ENCODE results near the gene SYNE3. TPM values are rescaled to one million over a fixed set of nuclear protein-coding genes. Genes with fewer than 3 reads are reported as not detected.

The SYNE3 gene
- total RNA-seq, 2 experiments from 2014 or later = 65.8 to 81.6 TPM

DNA sequence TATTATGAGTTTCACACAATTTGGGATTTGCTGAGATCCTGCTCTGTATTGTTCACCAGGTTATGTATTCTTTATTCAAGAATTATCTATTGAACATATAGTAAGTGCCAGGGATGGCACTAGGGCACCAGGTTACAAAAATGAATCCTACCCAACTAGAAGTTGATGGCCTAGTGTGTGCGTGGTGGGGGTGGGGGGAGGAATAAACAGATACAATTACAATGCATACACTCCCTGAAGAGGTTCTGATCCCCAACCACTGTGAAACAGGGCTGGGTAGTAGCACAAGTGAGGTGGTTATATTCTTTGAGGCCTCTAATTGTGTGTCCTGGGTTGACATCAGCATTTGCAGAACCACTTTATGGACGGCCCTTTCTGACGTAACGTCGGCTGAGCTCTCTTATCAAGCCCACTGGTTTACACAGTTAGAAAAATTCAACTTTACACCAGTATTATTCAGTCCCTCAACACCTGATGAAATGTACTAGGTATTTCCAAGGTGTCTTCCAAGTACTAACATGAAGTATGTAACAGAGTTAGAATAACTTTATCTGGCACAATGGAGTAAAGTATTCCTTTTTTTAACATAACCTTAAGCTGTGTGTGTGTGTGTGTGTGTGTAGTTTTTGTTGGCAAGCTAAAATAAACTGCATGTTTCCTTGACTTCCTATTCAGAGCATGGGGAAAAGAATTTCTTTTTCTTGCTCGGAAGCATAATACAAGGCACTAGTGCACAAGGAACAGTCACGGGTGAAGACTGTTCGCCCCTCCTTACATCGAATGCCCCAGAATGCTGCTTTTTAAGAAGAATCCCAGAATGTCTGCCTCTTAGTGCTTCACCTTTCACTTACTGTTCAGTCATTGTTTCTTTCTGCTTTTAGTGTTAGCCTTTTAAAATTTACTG, 10.3 kb upstream of the SYNE3 start:
- peaks cover 6% of the 10 kb centered on the region for H3K36me3 Mint-ChIP-seq
- no peaks in the 10 kb centered on the region for H3K27me3 Mint-ChIP-seq
- no peak for ATAC-seq
- H3K4me3 Mint-ChIP-seq = no peak overlapping the region
- H3K4me1 Mint-ChIP-seq = peaks cover 83% of the 10 kb centered on the region
- no peak for DNase-seq
- H3K9me3 Mint-ChIP-seq (ENCODE audit: low read depth) = no peaks in the 10 kb centered on the region
- peak overlapping the region; percentile 95 for H3K27ac Mint-ChIP-seq
- CTCF ChIA-PET = interaction anchor here (0.8 to 7.6 kb wide), 22 partner anchors 8 to 157 kb away, joined by 3 to 130 read pairs (median 5); partner anchors contain the start of genes GLRX5 and SYNE3

DNA sequence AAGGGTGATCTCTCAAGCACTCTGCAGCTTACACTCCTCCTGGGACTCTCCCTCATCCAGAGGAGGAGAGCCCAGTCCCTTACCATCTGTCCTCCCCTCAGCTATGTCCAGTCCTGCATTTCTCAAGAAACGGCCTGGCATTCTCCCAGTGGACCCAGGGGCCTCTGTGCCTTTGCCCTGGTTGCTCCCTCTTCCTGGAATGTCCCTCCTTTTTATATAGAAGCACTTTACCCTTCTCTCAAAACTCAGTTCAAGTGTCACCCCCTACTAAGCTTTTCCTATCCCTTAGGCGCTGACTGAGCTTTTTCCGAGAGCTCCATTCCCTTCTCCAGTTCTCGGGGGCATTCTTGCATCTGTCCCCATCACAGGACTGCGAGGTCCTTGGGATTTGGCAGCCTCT, 9.5 kb upstream of the SYNE3 start:
- peaks cover 81% of the 10 kb centered on the region for H3K4me1 Mint-ChIP-seq
- CTCF ChIA-PET = interaction anchor here (1.2 to 7.6 kb wide), 10 partner anchors 9 to 99 kb away, joined by 3 to 130 read pairs (median 10); partner anchors contain the start of genes GLRX5 and SYNE3
- ATAC-seq = no peak
- DNase-seq = no peak
- H3K36me3 Mint-ChIP-seq = peaks cover 1% of the 10 kb centered on the region
- no peak overlapping the region for H3K4me3 Mint-ChIP-seq
- H3K27ac Mint-ChIP-seq = peak overlapping the region; percentile 95
- no peaks in the 10 kb centered on the region for H3K9me3 Mint-ChIP-seq (ENCODE audit: low read depth)
- no peaks in the 10 kb centered on the region for H3K27me3 Mint-ChIP-seq

DNA sequence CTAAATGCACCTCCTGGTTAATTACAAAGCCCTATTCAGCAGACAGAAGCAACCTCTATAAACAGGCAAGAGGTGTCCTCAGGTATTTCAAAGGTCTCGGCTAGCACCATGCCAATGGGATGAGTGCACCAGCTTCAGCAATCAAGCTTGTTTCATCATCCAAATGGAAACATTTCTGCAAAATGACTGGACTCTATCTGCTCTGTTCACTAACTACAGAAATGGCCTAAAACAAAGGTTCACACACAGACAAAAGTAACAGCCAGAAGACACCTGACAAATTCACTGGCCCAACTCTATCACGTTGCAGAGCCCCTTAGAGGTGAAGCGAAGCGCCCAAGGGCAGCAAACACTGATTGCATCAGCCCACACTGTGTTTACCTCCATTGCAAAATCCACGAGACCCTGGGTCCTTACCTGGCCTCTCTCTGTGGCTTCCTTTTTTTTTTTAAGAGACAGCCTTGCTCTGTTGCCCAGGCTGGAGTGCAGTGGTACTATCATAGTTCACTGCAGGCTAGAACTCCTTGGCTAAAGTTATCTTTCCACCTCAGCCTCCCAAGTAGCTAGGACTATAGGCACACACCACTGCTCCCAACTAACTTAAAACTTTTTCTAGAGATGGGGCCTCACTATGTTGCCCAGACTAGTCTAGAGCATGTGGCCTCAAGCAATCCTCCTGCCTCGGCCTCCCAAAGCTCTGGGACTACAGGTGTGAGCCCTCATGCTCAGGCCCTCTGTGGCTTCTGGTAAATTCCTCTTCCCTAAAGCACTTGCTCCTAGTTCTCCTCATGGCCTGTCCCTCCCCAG, 8.5 kb upstream of the SYNE3 start:
- H3K4me3 Mint-ChIP-seq = peak overlapping the region; percentile 65
- no peaks in the 10 kb centered on the region for H3K9me3 Mint-ChIP-seq (ENCODE audit: low read depth)
- H3K4me1 Mint-ChIP-seq = peaks cover 79% of the 10 kb centered on the region
- no peak for ATAC-seq
- CTCF ChIA-PET = interaction anchor here (1.2 to 7.6 kb wide), 6 partner anchors 10 to 80 kb away, joined by 3 to 130 read pairs (median 20); partner anchors contain the start of genes GLRX5 and SYNE3
- no peaks in the 10 kb centered on the region for H3K36me3 Mint-ChIP-seq
- H3K27ac Mint-ChIP-seq = peak overlapping the region; percentile 95
- no peak for DNase-seq
- no peaks in the 10 kb centered on the region for H3K27me3 Mint-ChIP-seq

DNA sequence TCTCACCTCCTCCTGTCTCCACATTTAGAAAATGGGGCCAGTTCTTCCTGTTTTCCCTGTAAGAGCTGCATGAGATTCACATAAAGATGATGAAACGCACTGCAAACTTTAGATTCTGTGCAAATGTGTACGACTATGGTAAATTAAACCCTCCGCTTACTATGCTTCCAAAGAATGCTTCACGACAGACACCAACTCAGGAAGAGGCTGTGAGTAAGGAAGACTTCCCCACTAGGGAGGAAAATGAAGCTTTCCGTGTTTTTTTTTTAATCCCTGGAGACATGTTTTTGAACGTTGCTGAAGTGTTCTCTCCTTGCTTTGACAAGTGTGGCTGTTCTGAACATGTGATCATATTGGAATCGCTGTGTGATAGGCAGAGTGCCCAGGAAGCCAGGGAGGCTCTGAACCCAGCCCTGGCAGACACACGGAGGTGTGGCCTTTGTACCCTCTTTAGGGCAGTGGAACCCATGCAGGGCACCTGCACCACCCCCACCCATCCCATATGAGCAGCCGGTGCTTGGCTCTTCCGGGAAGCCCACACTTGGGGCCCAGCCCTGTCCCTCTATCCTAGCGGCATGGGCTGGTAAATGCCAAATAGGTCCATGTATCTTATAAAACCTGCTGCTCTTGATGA, 7.5 kb upstream of the SYNE3 start:
- Mint-ChIP-seq H3K27me3 (no peaks in the 10 kb centered on the region), H3K4me1 (peaks cover 83% of the 10 kb centered on the region), H3K9me3 (ENCODE audit: low read depth) (no peaks in the 10 kb centered on the region), H3K4me3 (peak overlapping the region; percentile 65), H3K36me3 (no peaks in the 10 kb centered on the region), H3K27ac (peak overlapping the region; percentile 95)
- DNase-seq = peak; percentile 80
- ATAC-seq = peak; percentile 49
- CTCF ChIA-PET = interaction anchor here (0.6 to 7.6 kb wide), 12 partner anchors 9 to 96 kb away, joined by 3 to 130 read pairs (median 6); partner anchors contain the start of genes GLRX5 and SYNE3

DNA sequence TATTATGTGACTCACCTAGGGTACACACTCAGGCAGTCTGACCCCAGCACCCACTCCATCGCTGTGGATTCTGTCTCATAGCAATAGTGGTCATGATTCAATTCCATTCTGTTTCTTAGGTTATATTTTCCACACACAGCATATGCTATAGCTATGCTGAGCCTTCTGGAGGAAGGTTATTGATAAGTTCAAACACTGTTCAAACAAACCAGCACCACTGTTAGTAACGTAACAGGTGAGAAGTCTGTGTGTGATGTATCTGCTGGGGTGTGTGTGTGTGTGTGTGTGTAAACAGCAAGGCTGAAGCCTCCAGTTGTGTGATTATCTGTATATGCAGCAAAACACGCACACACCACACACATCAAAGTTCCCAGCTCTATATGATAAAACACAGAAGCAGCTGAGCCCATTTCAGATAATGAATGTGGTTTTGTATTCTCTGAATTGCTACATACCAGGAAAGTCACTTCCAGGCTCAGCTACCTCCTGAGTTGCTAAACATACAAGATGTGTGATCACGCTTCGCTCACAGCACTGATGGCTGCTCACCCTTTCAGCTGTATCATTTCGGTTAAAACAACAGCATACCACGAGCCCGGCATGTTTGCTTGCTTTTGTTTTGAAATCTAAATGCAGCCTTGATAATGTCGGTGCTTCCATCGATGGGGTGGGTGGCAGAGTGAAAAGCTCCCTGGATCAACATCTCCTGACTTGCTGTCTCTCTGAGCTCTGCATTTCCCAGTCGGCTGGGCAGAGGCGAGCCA, 6.8 kb upstream of the SYNE3 start:
- DNase-seq (peak; percentile 76), ATAC-seq (peak; percentile 57)
- CTCF ChIA-PET = interaction anchor here (0.6 to 7.6 kb wide), 13 partner anchors 9 to 95 kb away, joined by 3 to 130 read pairs (median 5); partner anchors contain the start of gene GLRX5
- peak overlapping the region; percentile 65 for H3K4me3 Mint-ChIP-seq
- H3K4me1 Mint-ChIP-seq = peaks cover 89% of the 10 kb centered on the region
- no peaks in the 10 kb centered on the region for H3K9me3 Mint-ChIP-seq (ENCODE audit: low read depth)
- peak overlapping the region; percentile 95 for H3K27ac Mint-ChIP-seq
- no peaks in the 10 kb centered on the region for H3K36me3 Mint-ChIP-seq
- no peaks in the 10 kb centered on the region for H3K27me3 Mint-ChIP-seq

DNA sequence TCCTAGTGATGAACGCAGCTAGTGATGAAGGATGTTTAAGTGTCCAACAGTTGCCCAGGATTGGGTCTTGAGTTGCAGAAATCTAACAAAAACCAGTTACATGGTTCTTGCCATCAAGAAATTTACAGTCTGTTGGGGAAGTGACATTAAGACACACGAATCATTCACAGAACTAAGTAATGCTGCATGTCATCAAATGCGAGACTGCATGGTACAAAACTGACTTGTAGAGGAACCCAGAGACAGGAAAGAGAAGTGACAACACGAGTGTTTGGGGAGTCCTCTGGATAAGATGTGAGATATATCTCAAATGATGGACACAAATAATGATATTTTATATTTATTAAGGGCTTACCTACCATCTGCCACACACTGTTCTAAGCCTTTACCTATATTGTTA, 6.1 kb upstream of the SYNE3 start:
- Mint-ChIP-seq H3K9me3 (ENCODE audit: low read depth) (no peaks in the 10 kb centered on the region), H3K27me3 (no peaks in the 10 kb centered on the region), H3K4me1 (peaks cover 94% of the 10 kb centered on the region), H3K36me3 (no peaks in the 10 kb centered on the region), H3K4me3 (peak overlapping the region; percentile 65), H3K27ac (peak overlapping the region; percentile 95)
- DNase-seq (peak; percentile 36), ATAC-seq (no peak)
- CTCF ChIA-PET = interaction anchor here (0.7 to 7.6 kb wide), 11 partner anchors 8 to 94 kb away, joined by 3 to 130 read pairs (median 5); partner anchors contain the start of gene GLRX5

DNA sequence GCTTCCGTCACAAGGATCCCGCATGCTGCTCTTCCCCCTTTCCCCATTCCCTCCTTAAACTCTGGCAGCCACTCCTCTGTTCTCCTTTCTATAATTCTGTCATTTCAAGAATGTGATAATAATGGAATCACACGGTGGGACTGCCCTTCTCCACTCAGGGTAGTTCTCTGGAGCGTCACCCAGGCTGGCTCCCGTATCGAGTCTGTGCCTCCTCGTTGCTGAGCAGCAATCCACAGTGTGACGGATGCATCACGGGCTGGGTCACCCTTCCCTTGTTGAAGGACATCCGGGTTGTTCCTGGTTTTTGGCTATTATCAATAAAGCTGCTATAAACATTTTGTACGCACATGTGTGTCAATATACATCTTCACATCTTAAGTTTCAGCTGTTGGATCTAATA, 5.7 kb upstream of the SYNE3 start:
- Mint-ChIP-seq H3K27me3 (no peaks in the 10 kb centered on the region), H3K4me3 (peak overlapping the region; percentile 65), H3K36me3 (no peaks in the 10 kb centered on the region), H3K4me1 (peaks cover 94% of the 10 kb centered on the region), H3K27ac (peak overlapping the region; percentile 95), H3K9me3 (ENCODE audit: low read depth) (no peaks in the 10 kb centered on the region)
- DNase-seq (peak; percentile 40), ATAC-seq (no peak)
- CTCF ChIA-PET = interaction anchor here (0.7 to 7.6 kb wide), 6 partner anchors 8 to 77 kb away, joined by 3 to 130 read pairs (median 9); partner anchors contain the start of gene GLRX5

DNA sequence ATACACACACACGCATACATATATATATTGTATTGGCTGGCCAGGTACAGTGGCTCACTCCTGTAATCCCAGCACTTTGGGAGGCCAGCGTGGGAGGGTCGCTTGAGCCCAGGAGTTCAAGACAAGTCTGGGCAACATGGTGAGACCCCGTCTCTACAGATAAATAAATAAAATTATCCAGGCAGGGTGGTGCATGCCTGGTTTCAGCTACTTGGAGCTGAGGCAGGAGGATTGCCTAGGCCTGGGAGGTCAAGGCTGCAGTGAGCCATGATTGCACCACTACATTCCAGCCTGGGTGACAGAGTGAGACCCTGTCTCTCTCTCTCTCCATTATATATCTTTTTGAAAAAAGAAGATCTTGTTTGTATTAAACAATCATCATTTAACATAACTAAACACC, 4.6 kb upstream of the SYNE3 start:
- Mint-ChIP-seq H3K27me3 (no peaks in the 10 kb centered on the region), H3K27ac (no peak overlapping the region), H3K36me3 (no peaks in the 10 kb centered on the region), H3K4me3 (no peak overlapping the region), H3K4me1 (peaks cover 87% of the 10 kb centered on the region), H3K9me3 (ENCODE audit: low read depth) (no peaks in the 10 kb centered on the region)
- ATAC-seq (no peak), DNase-seq (peak; percentile 26)
- CTCF ChIA-PET = interaction anchor here (1.0 to 1.4 kb wide), 2 partner anchors 12 to 15 kb away, joined by 3 read pairs; no protein-coding TSS in a partner anchor

DNA sequence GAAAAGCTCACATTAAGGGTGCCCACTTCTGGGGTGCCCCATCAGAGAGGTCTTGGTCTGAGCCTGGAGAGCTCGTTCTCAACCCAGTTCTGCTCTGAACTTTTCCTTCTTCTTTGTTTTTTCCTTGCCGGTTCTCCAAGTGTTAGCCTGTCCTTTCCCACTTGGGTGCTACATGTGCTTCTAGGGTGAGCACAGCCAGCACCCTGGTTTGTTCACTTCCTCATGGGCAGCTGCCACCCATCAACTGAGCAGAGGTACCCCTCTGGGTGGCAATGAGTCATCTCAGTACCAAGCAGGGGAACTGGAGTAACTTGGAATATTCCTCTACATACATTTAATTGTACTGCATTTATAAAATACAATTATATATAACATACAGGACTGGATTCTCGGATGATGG, 3.9 kb upstream of the SYNE3 start:
- Mint-ChIP-seq H3K27me3 (no peaks in the 10 kb centered on the region), H3K36me3 (peaks cover 3% of the 10 kb centered on the region), H3K4me1 (peaks cover 84% of the 10 kb centered on the region), H3K9me3 (ENCODE audit: low read depth) (no peaks in the 10 kb centered on the region), H3K4me3 (peak overlapping the region; percentile 56), H3K27ac (peak overlapping the region; percentile 95)
- CTCF ChIA-PET = interaction anchor here (0.9 to 3.1 kb wide), 6 partner anchors 8 to 93 kb away, joined by 3 to 27 read pairs (median 4); no protein-coding TSS in a partner anchor
- ATAC-seq (no peak), DNase-seq (no peak)

DNA sequence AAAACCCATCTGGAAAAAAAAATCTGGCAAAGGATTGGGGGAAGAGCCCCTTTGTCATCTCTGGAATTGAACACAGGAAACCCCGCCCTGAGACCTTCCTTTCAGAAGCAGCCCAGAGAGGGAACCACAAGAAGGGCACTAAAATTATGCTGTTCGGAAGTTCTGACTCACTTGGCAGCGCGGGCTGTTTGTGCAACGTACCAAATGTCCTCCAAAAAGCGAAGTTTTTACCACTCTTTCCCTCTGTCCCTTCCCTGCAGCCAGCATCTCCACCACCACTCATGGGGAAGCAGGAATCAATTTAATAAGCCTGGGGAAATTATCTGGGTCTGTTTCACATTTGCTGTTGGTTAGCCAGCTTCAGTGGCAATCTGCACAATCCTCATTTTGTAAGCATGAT, 3.2 kb upstream of the SYNE3 start:
- peaks cover 83% of the 10 kb centered on the region for H3K4me1 Mint-ChIP-seq
- H3K27me3 Mint-ChIP-seq = no peaks in the 10 kb centered on the region
- CTCF ChIA-PET = interaction anchor here (0.9 to 3.1 kb wide), 6 partner anchors 8 to 93 kb away, joined by 3 to 27 read pairs (median 4); no protein-coding TSS in a partner anchor
- H3K27ac Mint-ChIP-seq = peak overlapping the region; percentile 95
- peak; percentile 22 for ATAC-seq
- peak overlapping the region; percentile 56 for H3K4me3 Mint-ChIP-seq
- no peaks in the 10 kb centered on the region for H3K9me3 Mint-ChIP-seq (ENCODE audit: low read depth)
- peaks cover 6% of the 10 kb centered on the region for H3K36me3 Mint-ChIP-seq
- DNase-seq = peak; percentile 90

DNA sequence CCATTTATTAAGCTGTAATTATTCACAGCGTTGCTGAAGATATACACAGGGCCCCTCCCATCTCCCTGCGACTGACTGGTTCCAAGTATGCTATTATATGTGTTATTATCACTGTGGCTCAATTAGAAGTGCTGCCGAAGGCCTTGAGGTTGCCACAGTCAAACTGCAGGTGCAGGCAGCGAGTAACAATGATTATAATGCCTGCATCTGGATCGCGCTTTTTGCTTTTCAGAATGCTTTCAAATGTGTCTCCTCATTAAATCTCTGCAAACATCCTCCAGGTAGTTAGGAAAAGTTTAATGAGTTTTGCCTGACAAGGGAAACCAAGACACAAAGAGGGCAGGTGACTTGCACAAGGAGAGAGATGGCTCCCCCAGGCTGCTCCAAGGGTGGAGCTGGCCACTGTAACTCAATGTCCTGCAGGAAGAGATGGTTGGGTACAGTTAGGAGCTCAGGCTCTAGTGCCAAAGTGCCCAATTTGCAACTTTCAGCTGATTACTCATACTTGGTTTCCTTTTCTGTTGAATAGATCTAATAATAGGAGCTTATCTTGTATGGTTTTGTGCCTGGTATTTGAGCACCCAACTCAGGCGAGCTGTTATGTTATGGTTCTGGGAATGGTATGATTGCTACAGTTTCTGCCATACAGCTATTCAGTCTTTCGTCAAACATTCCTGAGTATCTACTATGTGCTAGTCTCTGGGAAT, 1.7 kb upstream of the SYNE3 start:
- CTCF ChIA-PET = interaction anchor here (0.9 to 3.1 kb wide), 5 partner anchors 10 to 76 kb away, joined by 3 to 27 read pairs (median 5); no protein-coding TSS in a partner anchor
- Mint-ChIP-seq H3K4me1 (peaks cover 81% of the 10 kb centered on the region), H3K27me3 (no peaks in the 10 kb centered on the region), H3K36me3 (peaks cover 6% of the 10 kb centered on the region), H3K9me3 (ENCODE audit: low read depth) (no peaks in the 10 kb centered on the region), H3K27ac (peak overlapping the region; percentile 95), H3K4me3 (peak overlapping the region; percentile 60)
- ATAC-seq (no peak), DNase-seq (peak; percentile 41)
